Activated naive CD4-positive, alpha-beta T cell (primary cell): Measurements from ENCODE around the gene BAZ2B.
"Not testable (repeated sequence)": the region's sequence is repeated elsewhere in the genome, so short reads cannot be mapped to it uniquely, and the experiment has no call there.

ENCODE experiments used
- DNase-seq, 4 experiments: peaks; one replicate each; lab custom pipeline; 2025; lab: John Stamatoyannopoulos, UW

BAZ2B gene

GRCh38 chr2:159410276-159410675 lies 206.1 kb downstream of the BAZ2B start:
- no peak for DNase-seq

- DNase-seq = no peak
Observed at GRCh38 chr2:159409116-159409800, 207.1 kb downstream of the BAZ2B start.

GRCh38 chr2:159402790-159403189 lies 213.6 kb downstream of the BAZ2B start:
- DNase-seq = no peak

- not testable (repeated sequence) for DNase-seq
Observed at GRCh38 chr2:159402160-159402559, 214.2 kb downstream of the BAZ2B start.

- no peak for DNase-seq
Observed at GRCh38 chr2:159399716-159400415, 216.5 kb downstream of the BAZ2B start.

GRCh38 chr2:159396799-159397198 lies 219.5 kb downstream of the BAZ2B start:
- DNase-seq = no peak

GRCh38 chr2:159382447-159383028 lies 233.8 kb downstream of the BAZ2B start:
- no peak for DNase-seq

GRCh38 chr2:159381574-159381973 lies 234.8 kb downstream of the BAZ2B start:
- no peak for DNase-seq

- no peak for DNase-seq
Observed at GRCh38 chr2:159380685-159381239, 235.6 kb downstream of the BAZ2B start.

- DNase-seq = no peak
Observed at GRCh38 chr2:159379181-159379580, 237.2 kb downstream of the BAZ2B start.

- DNase-seq = no peak
Observed at GRCh38 chr2:159375241-159375640, 241.1 kb downstream of the BAZ2B start.

GRCh38 chr2:159371506-159371905 lies 244.8 kb downstream of the BAZ2B start:
- no peak for DNase-seq

- DNase-seq = no peak
Observed at GRCh38 chr2:159366538-159366937, 249.8 kb downstream of the BAZ2B start.

- DNase-seq = no peak
Observed at GRCh38 chr2:159362816-159363251, 253.5 kb downstream of the BAZ2B start.

GRCh38 chr2:159362094-159362493 lies 254.3 kb downstream of the BAZ2B start:
- DNase-seq = no peak

GRCh38 chr2:159361603-159362002 lies 254.7 kb downstream of the BAZ2B start:
- DNase-seq = not testable (repeated sequence)

- no peak for DNase-seq
Observed at GRCh38 chr2:159356053-159356554, 260.2 kb downstream of the BAZ2B start.

- DNase-seq = no peak
Observed at GRCh38 chr2:159351977-159352376, 264.4 kb downstream of the BAZ2B start.

GRCh38 chr2:159349674-159350299 lies 266.6 kb downstream of the BAZ2B start:
- no peak for DNase-seq

GRCh38 chr2:159326569-159327255 lies 289.6 kb downstream of the BAZ2B start:
- DNase-seq = no peak

GRCh38 chr2:159322419-159322818 lies 293.9 kb downstream of the BAZ2B start:
- DNase-seq = no peak
